Adipose tissue (tissue), 3 donors: Measurements from ENCODE around the gene FAM13A. TPM values are rescaled to one million over a fixed set of nuclear protein-coding genes. Genes with fewer than 3 reads are reported as not detected.
"Not testable (repeated sequence)": the region's sequence is repeated elsewhere in the genome, so short reads cannot be mapped to it uniquely, and the experiment has no call there.

Source experiments
- H3K27ac ChIP-seq: one replicate; pipeline ENCODE4 v1.5.1; 2013; ENCODE audit warnings: low read depth, low read length
- WGBS, 3 donors: extraction: QIAGEN DNeasy Blood & Tissue Kit; methylation state at CpG; one replicate each; pipeline ENCODE4 v1.1.7; 2013; 5-methylcytosine and 5-hydroxymethylcytosine counted together
- polyA plus RNA-seq, 3 donors: library from polyadenylated mRNA; stranded (reverse); fragments of 200-250 nt; gene quantifications; one replicate each; pipeline ENCODE4 v1.2.3, GENCODE V29; 2013
- donor health status: healthy with polysubstance abuse.
- donor health status: Bipolar disorder and iron deficiency.
- donor health status: healthy.

Gene FAM13A
- 10 to 100 TPM; 12.4 to 26.9 (median 12.9) TPM for polyA plus RNA-seq

- H3K27ac ChIP-seq, result no peak within 1 kb of the TSS
- WGBS, 3 donors, result 2 to 4% (median 4%) methylated on average over 9 of the region's 9 CpGs
Measured at GRCh38 chr4:89056953-89057398, at the start of gene FAM13A. Gene FAM13A, minus strand, starts transcription at chr4:89057185. Its CDS starts 221 bp downstream, at chr4:89056964.

- 92 to 97% (median 94%) methylated on average over 6 of the region's 6 CpGs for WGBS, 3 donors
- no peak overlapping the region for H3K27ac ChIP-seq
Measured at GRCh38 chr4:89105726-89106125, 48.7 kb upstream of the FAM13A start.

- no peak overlapping the region for H3K27ac ChIP-seq
- WGBS, 3 donors, result 85 to 94% (median 91%) methylated on average over 11 of the region's 11 CpGs
Measured at GRCh38 chr4:89101256-89102161, 44.5 kb upstream of the FAM13A start.

- 71 to 87% (median 77%) methylated on average over 3 of the region's 3 CpGs for WGBS, 3 donors
- H3K27ac ChIP-seq, result no peak overlapping the region
Measured at GRCh38 chr4:89100853-89101252, 43.9 kb upstream of the FAM13A start.

- WGBS, 3 donors, result 98 to 100% (median 99%) methylated on average over 1 of the region's 1 CpG
- no peak overlapping the region for H3K27ac ChIP-seq
Measured at GRCh38 chr4:89099471-89099870, 42.5 kb upstream of the FAM13A start.

- 73 to 93% (median 82%) methylated on average over 2 of the region's 2 CpGs for WGBS, 3 donors
- H3K27ac ChIP-seq, result no peak overlapping the region
Measured at GRCh38 chr4:89099034-89099433, 42.0 kb upstream of the FAM13A start.

GRCh38 chr4:89078300-89078699 is 21.3 kb upstream of the FAM13A start:
- 95 to 100% (median 98%) methylated on average over 1 of the region's 1 CpG for WGBS, 3 donors
- no peak overlapping the region for H3K27ac ChIP-seq

GRCh38 chr4:89077761-89078160 is 20.8 kb upstream of the FAM13A start:
- no peak overlapping the region for H3K27ac ChIP-seq

GRCh38 chr4:89072921-89073320 is 15.9 kb upstream of the FAM13A start:
- 50 to 93% (median 83%) methylated on average over 1 of the region's 1 CpG for WGBS, 3 donors
- no peak overlapping the region for H3K27ac ChIP-seq

- 76 to 93% (median 77%) methylated on average over 3 of the region's 3 CpGs for WGBS, 3 donors
- H3K27ac ChIP-seq, result no peak overlapping the region
Measured at GRCh38 chr4:89071311-89071710, 14.3 kb upstream of the FAM13A start.

- H3K27ac ChIP-seq, result no peak overlapping the region
- 88 to 91% (median 88%) methylated on average over 2 of the region's 2 CpGs for WGBS, 3 donors
Measured at GRCh38 chr4:89070041-89070440, 13.1 kb upstream of the FAM13A start.

- H3K27ac ChIP-seq, result no peak overlapping the region
- 29 to 83% (median 39%) methylated on average over 2 of the region's 2 CpGs for WGBS, 3 donors
Measured at GRCh38 chr4:89069481-89069880, 12.5 kb upstream of the FAM13A start.

GRCh38 chr4:89067417-89067816 is 10.4 kb upstream of the FAM13A start:
- no peak overlapping the region for H3K27ac ChIP-seq

GRCh38 chr4:89064848-89065247 is 7.9 kb upstream of the FAM13A start:
- WGBS, 3 donors, result 59 to 94% (median 83%) methylated on average over 3 of the region's 3 CpGs
- H3K27ac ChIP-seq, result no peak overlapping the region

- H3K27ac ChIP-seq, result not testable (repeated sequence)
- 47 to 76% (median 48%) methylated on average over 2 of the region's 2 CpGs for WGBS, 3 donors
Measured at GRCh38 chr4:89057844-89058243, 859 bp upstream of the FAM13A start.

- no peak overlapping the region for H3K27ac ChIP-seq
- WGBS, 3 donors, result 9 to 15% (median 13%) methylated on average over 2 of the region's 2 CpGs
Measured at GRCh38 chr4:89056292-89056952, 563 bp downstream of the FAM13A start.

- H3K27ac ChIP-seq, result no peak overlapping the region
- WGBS, 3 donors, result 36 to 48% (median 44%) methylated on average over 1 of the region's 1 CpG
Measured at GRCh38 chr4:89055157-89056080, 1.6 kb downstream of the FAM13A start.

GRCh38 chr4:89054627-89055026 is 2.4 kb downstream of the FAM13A start:
- no peak overlapping the region for H3K27ac ChIP-seq
- WGBS, 3 donors, result 29 to 58% (median 52%) methylated on average over 1 of the region's 1 CpG

GRCh38 chr4:89049853-89050252 is 7.1 kb downstream of the FAM13A start:
- no peak overlapping the region for H3K27ac ChIP-seq

More at GRCh38 chr4:89049853-89050252, 7.1 kb downstream of the FAM13A start:
- WGBS, 3 donors, result 58 to 99% (median 93%) methylated on average over 2 of the region's 2 CpGs
